Loucy (cell line): ENCODE results near the gene CD53.

Experiments
- CTCF ChIP-seq: fragments of 200-600 bp; sonication (generic); conservative IDR thresholded peaks from 2 replicates; pipeline ENCODE4 v1.5.1; 2014; ENCODE audit warnings: mild to moderate bottlenecking, antibody characterized with exemption, low read length
- EZH2phosphoT487 ChIP-seq: fragments of 200-600 bp; IDR thresholded peaks from 2 replicates; pipeline ENCODE4 v1.6.1; 2018; ENCODE audit warnings: antibody characterized with exemption, mild to moderate bottlenecking, moderate library complexity, borderline replicate concordance

- TF ChIP-seq CTCF (no peak), EZH2phosphoT487 (no peak)
These were observed 14.7 kb upstream of the CD53 start for GRCh38 chr1:110857964-110858948.
